Breast epithelium (tissue), 4 donors: ENCODE measurements around the gene LZIC. TPM values are rescaled to one million over a fixed set of nuclear protein-coding genes. Genes with fewer than 3 reads are reported as not detected.

ENCODE experiments used
- DNase-seq, 2 donors: peaks; one replicate each; pipeline ENCODE4 v3.0.0-alpha.2; 2019; ENCODE audit warnings: low spot score in 2 of 2
- H3K27ac ChIP-seq, 2 donors: fragments of 200-600 bp; sonication (generic) in 1 of 2; one replicate each; pipeline ENCODE4 v1.5.1; 2016 to 2019; ENCODE audit warnings: mild to moderate bottlenecking in 1 of 2
- H3K27me3 ChIP-seq, 2 donors: fragments of 200-600 bp; sonication (generic) in 1 of 2; one replicate each; pipeline versions ENCODE4 v1.5.1 to v1.6.0; 2017 to 2019; ENCODE audit warnings: control low read depth in 1 of 2, mild to moderate bottlenecking in 1 of 2
- H3K36me3 ChIP-seq: fragments of 200-600 bp; one replicate; pipeline ENCODE4 v1.5.1; 2019
- H3K4me1 ChIP-seq, 2 donors: fragments of 200-600 bp; sonication (generic); one replicate each; pipeline ENCODE4 v1.5.1; 2016 to 2019; ENCODE audit warnings: control low read depth in 1 of 2
- H3K4me3 ChIP-seq, 3 donors: fragments of 200-600 bp; sonication (generic); 1 replicate in 2 of 3; 2 replicates in 1 of 3; pipeline ENCODE4 v1.5.1; 2016 to 2019; ENCODE audit warnings: mild to moderate bottlenecking in 3 of 3, moderate library complexity in 2 of 3
- H3K9me3 ChIP-seq, 2 donors: fragments of 200-600 bp; sonication (generic) in 1 of 2; one replicate each; pipeline ENCODE4 v1.5.1; 2016 to 2019; ENCODE audit warnings: control low read depth in 1 of 2
- POLR2A ChIP-seq: fragments of 450-650 bp; IDR thresholded peaks from one replicate; pipeline ENCODE4 v1.6.1; 2016; ENCODE audit warnings: antibody characterized with exemption, mild to moderate bottlenecking, moderate library complexity
- POLR2AphosphoS5 ChIP-seq, 3 donors: sonication (generic); formaldehyde crosslinking; IDR thresholded peaks; one replicate each; pipeline ENCODE4 v1.6.1; 2017; ENCODE audit warnings: antibody characterized with exemption in 3 of 3
- intact Hi-C: fragments of 100-400 bp; cut with DNase I; formaldehyde crosslinking; loops from one replicate; pipeline ENCODE4 v1.15.1; 2023; ENCODE audit warnings: low total_unique reads
- total RNA-seq, 3 donors: library from RNA; depleted of rRNA; stranded (reverse); fragments of >200 nt; gene quantifications; one replicate each; pipeline ENCODE4 v1.1.0, GENCODE V29; 2016
- TF ChIP-seq, protein P1 (sequence below), 3 donors: fragments of 450-650 bp; IDR thresholded peaks; one replicate each; pipeline ENCODE4 v1.5.1; 2016 to 2017; ENCODE audit warnings: antibody characterized with exemption in 3 of 3, mild to moderate bottlenecking in 3 of 3, moderate library complexity in 3 of 3

The LZIC gene
- total RNA-seq, 3 donors from 2014 or later: 22.3 to 29.3 (median 23.7) TPM

DNA sequence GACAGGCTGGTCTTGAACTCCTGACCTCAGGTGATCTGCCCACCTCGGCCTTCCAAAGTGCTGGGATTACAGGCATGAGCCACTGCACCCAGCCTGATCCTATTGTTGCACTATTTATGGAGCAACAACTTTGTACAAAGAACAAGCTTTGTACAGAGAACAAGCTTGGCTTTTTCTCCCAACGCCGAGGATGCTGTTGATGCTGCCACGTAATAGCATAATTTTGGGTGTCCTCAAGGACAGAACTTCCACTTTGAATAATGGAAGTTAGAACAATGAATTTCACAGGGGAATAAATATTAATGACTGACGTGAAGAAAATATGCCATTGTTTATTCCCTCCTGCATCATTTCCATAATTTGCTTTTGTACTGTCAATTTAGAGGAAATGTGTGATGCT lies 41.1 kb upstream of the LZIC start:
- TF ChIP-seq POLR2AphosphoS5 (IDR thresholded peaks at IDR 0.05) (no peak), POLR2A (no peak)
- TF ChIP-seq, protein P1, sequence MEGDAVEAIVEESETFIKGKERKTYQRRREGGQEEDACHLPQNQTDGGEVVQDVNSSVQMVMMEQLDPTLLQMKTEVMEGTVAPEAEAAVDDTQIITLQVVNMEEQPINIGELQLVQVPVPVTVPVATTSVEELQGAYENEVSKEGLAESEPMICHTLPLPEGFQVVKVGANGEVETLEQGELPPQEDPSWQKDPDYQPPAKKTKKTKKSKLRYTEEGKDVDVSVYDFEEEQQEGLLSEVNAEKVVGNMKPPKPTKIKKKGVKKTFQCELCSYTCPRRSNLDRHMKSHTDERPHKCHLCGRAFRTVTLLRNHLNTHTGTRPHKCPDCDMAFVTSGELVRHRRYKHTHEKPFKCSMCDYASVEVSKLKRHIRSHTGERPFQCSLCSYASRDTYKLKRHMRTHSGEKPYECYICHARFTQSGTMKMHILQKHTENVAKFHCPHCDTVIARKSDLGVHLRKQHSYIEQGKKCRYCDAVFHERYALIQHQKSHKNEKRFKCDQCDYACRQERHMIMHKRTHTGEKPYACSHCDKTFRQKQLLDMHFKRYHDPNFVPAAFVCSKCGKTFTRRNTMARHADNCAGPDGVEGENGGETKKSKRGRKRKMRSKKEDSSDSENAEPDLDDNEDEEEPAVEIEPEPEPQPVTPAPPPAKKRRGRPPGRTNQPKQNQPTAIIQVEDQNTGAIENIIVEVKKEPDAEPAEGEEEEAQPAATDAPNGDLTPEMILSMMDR (IDR thresholded peaks at IDR 0.05): no peak
- intact Hi-C loops: no loop called here
- Histone ChIP-seq H3K27ac (peak overlapping the region in 1 of 2 donors; percentile 48), H3K36me3 (no peaks in the 10 kb centered on the region), H3K27me3 (no peaks in the 10 kb centered on the region), H3K9me3 (no peaks in the 10 kb centered on the region), H3K4me1 (no peaks in the 10 kb centered on the region), H3K4me3 (no peak overlapping the region)
- no peak for DNase-seq

DNA sequence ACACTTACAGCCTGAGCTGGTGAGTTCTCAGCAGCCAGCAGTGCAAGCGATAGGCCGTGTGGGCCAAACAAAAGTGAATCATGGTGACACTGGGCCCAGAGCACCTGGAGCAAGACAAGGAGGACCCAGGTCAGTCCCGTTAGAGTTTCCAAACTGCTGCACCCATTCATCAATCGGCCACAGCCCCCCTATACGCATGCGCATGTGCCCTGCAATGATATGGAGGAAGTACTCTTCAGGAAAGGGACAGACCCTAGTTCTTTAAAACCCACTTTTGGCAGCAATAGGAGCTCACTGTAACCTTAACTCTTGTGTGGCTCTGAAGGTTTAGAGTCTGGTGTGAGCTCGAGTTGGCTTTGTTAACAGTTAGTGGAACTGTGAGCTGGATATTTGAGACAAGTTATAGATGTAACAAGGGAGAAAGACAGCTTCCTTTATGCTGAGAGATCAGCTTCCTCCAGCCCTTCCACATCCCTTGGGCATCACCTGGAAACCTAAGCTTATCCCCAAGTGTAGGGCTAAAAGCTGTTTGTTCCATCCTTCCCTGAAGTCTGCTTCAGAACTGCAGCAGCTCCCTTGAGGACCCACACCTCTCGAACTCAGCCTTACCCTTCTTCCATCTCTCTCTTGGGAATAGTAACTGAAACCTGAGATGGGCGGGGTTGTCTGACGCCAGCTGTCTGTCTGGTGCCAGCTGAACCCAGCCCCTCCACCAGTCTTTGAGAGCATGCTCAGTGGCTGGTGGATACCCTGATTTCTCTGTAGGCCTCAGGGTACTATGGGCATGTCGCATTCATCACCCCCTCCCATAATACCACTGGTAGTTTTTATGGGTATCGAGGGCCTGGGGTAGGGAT lies 17.7 kb upstream of the LZIC start:
- DNase-seq: no peak
- intact Hi-C loops: no loop called here

DNA sequence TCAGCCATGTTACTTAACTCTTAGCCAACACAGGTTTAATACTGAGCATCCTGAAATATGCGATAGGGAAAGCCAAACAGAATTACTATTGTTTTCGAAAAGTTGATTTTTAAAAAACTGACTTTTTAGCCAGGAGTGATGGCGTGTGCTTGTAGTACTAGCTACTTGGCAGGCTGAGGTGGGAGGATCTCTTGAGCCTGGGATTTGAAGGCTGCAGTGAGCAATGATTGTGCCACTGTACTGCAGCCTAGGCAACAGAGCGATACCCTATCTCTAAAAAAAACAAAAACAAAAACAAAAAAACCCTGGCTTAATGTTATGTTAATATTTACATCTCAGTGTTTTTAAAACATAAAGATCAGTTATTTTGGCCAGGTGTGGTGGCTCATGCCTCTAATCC lies 16.8 kb upstream of the LZIC start:
- H3K36me3 ChIP-seq: no peaks in the 10 kb centered on the region

More for the DNA sequence above, 17.7 kb upstream of the LZIC start:
- Histone ChIP-seq H3K9me3 (no peaks in the 10 kb centered on the region), H3K36me3 (no peaks in the 10 kb centered on the region), H3K27ac (no peak overlapping the region), H3K4me1 (no peaks in the 10 kb centered on the region), H3K27me3 (no peaks in the 10 kb centered on the region), H3K4me3 (no peak overlapping the region)
- TF ChIP-seq POLR2A (no peak), POLR2AphosphoS5 (IDR thresholded peaks at IDR 0.05) (no peak)
- TF ChIP-seq, protein P1 (IDR thresholded peaks at IDR 0.05): no peak

DNA sequence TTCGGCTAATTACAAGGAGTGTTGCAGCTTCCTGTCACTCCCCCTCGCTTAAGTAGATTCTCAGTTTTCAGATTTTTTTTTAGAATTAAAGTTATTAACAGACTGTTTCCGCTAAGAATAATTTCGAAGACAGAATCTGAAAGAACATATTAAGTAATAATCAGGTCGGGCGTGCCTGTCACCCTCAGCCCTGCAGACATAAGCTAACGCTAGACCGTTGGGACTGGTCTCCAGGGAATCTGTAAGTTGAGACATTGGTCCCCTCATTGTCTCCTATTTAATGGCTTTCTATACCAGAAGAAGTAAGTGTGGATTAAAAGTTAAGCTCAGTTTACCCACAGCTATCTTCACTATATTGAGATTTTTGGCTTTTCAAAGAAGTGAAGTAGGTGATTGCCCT lies 14.5 kb upstream of the LZIC start:
- no peaks in the 10 kb centered on the region for H3K36me3 ChIP-seq
- TF ChIP-seq POLR2AphosphoS5 (IDR thresholded peaks at IDR 0.05): no peak
- TF ChIP-seq, protein P1 (IDR thresholded peaks at IDR 0.05): no peak
- no peaks in the 10 kb centered on the region for H3K4me1 ChIP-seq
- no peaks in the 10 kb centered on the region for H3K9me3 ChIP-seq
- intact Hi-C loops: loop anchor here (2.0 kb wide), 1 partner anchor 67 kb away; no protein-coding TSS in a partner anchor
- H3K27ac ChIP-seq: no peak overlapping the region
- H3K4me3 ChIP-seq: no peak overlapping the region
- H3K27me3 ChIP-seq: no peaks in the 10 kb centered on the region
- no peak for DNase-seq

More for the DNA sequence above, 16.8 kb upstream of the LZIC start:
- Histone ChIP-seq H3K27me3 (no peaks in the 10 kb centered on the region), H3K4me1 (no peaks in the 10 kb centered on the region), H3K27ac (no peak overlapping the region), H3K9me3 (no peaks in the 10 kb centered on the region), H3K4me3 (no peak overlapping the region)
- intact Hi-C loops: no loop called here
- no peak for TF ChIP-seq POLR2A
- TF ChIP-seq, protein P1 (IDR thresholded peaks at IDR 0.05): no peak
- DNase-seq: no peak

DNA sequence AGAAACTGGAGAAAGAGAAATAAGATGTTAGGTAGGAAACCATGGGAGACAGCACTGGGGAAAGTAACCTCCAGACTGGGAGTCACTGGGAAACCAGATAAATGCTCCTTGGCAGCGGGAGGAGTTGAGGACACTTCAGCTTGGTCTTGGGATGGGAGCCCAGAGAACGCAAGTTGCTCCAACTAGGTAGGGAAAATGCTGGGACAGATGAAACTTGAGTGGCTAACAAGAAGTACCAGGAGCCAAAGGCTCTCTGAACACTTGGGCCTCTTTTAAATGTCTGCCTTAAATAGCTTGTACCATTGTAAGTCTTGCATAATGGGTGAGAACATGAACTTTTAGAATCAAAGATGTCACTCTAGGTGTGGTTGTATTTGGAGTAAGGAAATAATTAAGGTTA lies 3.1 kb upstream of the LZIC start:
- intact Hi-C loops: no loop called here
- H3K27me3 ChIP-seq: no peaks in the 10 kb centered on the region
- no peak for DNase-seq

More for the DNA sequence above, 3.1 kb upstream of the LZIC start:
- TF ChIP-seq, protein P1 (IDR thresholded peaks at IDR 0.05): no peak
- Histone ChIP-seq H3K4me3 (no peak overlapping the region), H3K4me1 (peaks cover 0 to 3% of the 10 kb centered on the region in 2 donors), H3K9me3 (no peaks in the 10 kb centered on the region), H3K36me3 (no peaks in the 10 kb centered on the region), H3K27ac (no peak overlapping the region)
